GM18868 (cell line): ENCODE measurements around the gene ZNF512B.
"Not testable (repeated sequence)": the region's sequence is repeated elsewhere in the genome, so short reads cannot be mapped to it uniquely, and the experiment has no call there.

Source experiments
- ATAC-seq: cut with Tn5 transposase; IDR thresholded peaks from one replicate; pipeline ENCODE4 v1.9.1; 2021; ENCODE audit warnings: mild to moderate bottlenecking, moderate library complexity; ENCODE audit not compliant: unreplicated experiment

The ZNF512B gene

DNA sequence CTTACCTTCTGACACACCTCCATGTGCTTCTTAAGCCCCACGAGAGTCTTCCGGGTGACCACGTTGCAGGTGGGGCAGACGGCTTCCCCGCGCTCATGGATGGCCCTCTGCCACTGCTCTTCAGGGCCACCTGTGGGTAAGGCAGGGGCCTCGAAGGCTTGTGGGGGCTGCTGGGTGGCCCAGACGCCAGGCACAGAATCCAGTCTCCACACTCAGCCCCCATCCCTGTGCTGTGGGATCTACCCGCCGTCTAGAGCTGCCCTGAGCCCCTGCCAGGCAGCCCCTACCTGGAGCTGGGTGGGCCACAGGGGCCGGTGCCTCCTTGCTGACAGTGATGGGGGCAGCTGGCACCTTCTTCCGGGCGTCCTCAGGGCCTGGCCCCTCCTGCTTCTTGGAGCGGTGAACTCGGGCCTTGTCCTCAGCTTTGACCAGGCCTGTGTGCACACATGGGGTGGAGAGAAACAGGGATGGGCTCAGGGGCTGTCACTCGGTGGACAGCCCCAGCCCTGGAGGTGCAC lies 5.9 kb downstream of the ZNF512B start:
- no peak for ATAC-seq

DNA sequence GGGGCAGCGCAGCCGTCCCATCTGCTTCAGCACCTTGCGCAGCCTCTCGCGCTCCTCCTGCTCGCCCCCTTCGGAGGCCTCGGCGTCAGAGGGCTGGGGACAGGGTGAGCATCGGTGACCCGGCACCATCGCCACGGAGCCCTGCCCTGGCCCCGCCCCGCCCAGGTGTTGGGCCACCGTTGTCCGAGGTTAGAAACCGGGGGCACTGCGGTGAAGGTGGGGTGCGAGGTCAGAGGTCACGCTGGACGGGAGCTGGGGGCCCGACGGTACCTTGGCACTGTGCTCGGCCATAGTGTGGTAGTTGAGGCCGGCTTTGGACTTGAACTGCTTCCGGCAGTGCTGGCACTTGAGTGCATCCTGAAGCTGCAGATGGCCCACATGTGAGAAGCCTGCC lies 6.4 kb downstream of the ZNF512B start:
- no peak for ATAC-seq

GRCh38 chr20:63962426-63963347 lies 7.0 kb downstream of the ZNF512B start:
- ATAC-seq: no peak

GRCh38 chr20:63961664-63962425 lies 7.9 kb downstream of the ZNF512B start:
- ATAC-seq: no peak

GRCh38 chr20:63960654-63961621 lies 8.8 kb downstream of the ZNF512B start:
- ATAC-seq: not testable (repeated sequence)

GRCh38 chr20:63959699-63960075 lies 10.0 kb downstream of the ZNF512B start:
- ATAC-seq: no peak

DNA sequence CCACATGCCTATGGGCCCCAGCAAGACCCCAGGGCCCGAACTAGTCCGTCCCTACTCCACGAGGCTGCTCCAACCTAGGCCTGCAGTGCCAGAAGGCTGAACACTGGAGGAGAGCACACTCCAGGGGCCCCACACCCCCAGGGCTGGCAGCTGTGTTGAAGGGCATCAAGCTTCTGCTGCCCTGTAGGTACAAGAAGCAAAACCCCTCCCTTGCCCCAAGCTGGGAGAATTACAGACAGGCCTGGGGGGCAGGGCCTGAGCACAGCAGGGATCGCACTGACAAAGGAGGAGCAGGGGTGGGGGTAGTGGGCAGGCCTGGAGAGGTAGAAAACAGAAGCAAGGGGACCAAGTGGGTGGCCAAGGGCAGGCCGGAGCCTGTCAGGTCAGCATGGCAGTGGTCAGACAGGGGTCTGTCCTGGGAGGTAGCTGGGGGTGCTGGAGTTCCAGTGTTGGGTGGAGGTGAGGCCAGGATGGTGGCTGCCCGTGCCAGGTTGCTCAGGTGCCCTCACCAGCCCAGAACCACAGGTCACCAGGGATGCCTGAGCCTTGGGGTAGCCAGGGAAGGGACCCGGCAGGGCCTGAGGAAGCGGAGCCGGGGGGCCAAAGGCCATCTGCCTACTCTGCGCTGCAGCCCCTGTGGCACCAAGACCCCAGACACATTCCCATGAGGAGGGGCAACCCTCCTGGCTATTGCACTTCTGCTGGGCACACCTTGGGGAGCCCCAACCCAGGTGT lies 10.6 kb downstream of the ZNF512B start:
- ATAC-seq: no peak

GRCh38 chr20:63958471-63958870 lies 11.3 kb downstream of the ZNF512B start:
- no peak for ATAC-seq

- no peak for ATAC-seq
Measured at GRCh38 chr20:63957690-63958441, 11.9 kb downstream of the ZNF512B start.

- no peak for ATAC-seq
Measured at GRCh38 chr20:63957004-63957689, 12.6 kb downstream of the ZNF512B start.

DNA sequence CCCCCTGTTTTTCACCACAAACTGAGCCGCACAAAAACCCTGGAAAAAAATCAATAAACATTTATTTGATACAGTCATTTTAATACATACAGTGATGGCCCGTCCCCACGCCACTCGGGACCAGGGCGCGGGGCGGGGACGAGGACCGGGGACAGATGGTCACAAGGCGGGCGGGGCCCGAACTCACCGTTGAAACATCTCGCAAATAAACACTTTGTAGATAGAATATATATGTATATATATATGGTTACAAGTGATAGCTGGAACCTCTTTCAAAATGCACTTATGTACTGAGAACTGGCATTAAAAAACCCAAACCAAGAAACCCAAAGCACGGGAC lies 13.1 kb downstream of the ZNF512B start:
- ATAC-seq: no peak

GRCh38 chr20:63955827-63956663 lies 13.7 kb downstream of the ZNF512B start, which contains the start of gene UCKL1:
Gene UCKL1 (minus strand): TSS chr20:63956416. CDS start chr20:63956372, 44 bp downstream.
- peak; percentile 78 for ATAC-seq

- no peak for ATAC-seq
Measured at GRCh38 chr20:63955281-63955826, 14.4 kb downstream of the ZNF512B start.

- ATAC-seq: no peak
Measured at GRCh38 chr20:63953764-63954429, 15.8 kb downstream of the ZNF512B start.

GRCh38 chr20:63952769-63953168 lies 17.0 kb downstream of the ZNF512B start:
- ATAC-seq: no peak

- no peak for ATAC-seq
Measured at GRCh38 chr20:63952210-63952535, 17.6 kb downstream of the ZNF512B start.
